Heart left ventricle (tissue), 13 donors: Measurements from ENCODE around the gene FKBP7.

Source experiments
- CTCF ChIP-seq, 12 donors: fragments of 200-600 bp; sonication (generic) in 4 of 12; IDR thresholded peaks; one replicate each; pipeline versions ENCODE4 v1.5.0 to v1.8.0; 2018 to 2022; ENCODE audit warnings: antibody characterized with exemption in 12 of 12, mild to moderate bottlenecking in 5 of 12
- POLR2A ChIP-seq, 2 donors: fragments of 450-650 bp; IDR thresholded peaks; one replicate each; pipeline ENCODE4 v1.6.1; 2017; ENCODE audit warnings: antibody characterized with exemption in 2 of 2, mild to moderate bottlenecking in 2 of 2, moderate library complexity in 2 of 2
- donor health status: ischemic (EF 13 %, LVEDD 7.1; RV severe dilation, severe dysfunction).
- donor health status: DM: no; HTN: yes; CAD: no.
- donor health status: DM: no; HTN: no; CAD: no.
- donor health status: ischemic (EF 25% LVEDD 6.9; RV normal size, moderate dysfunction).
- donor health status: ischemic (EF 25% LVEDD 5.7; RV mildly dilated, moderate dysfunction).
- donor health status: ischemic (EF 35%, LVEDD 5.7; RV mildly dilated, moderate dysfunction).
- donor health status: nonischemic (EF 11% LVEDD 7.7; RV severe dilation, severe dysfunction).
- donor health status: DM: yes; HTN: yes; CAD: no.
- donor health status: PGD.
- donor health status: ischemic (EF 29% LVEDD 5.4; RV normal size, mild dysfunction).
- donor health status: nonischemic (EF 23%, LVEDD 6.1; RV moderate dilation, normal function).

GRCh38 chr2:178502751-178503150 is 24.4 kb upstream of the FKBP7 start:
- TF ChIP-seq CTCF (IDR thresholded peaks at IDR 0.05) (no peak), POLR2A (IDR thresholded peaks at IDR 0.05) (no peak)
